Ovary (tissue), 9 donors: Measurements from ENCODE around the gene RPL27A. TPM values are rescaled to one million over a fixed set of nuclear protein-coding genes. Genes with fewer than 3 reads are reported as not detected.

Source experiments
- DNase-seq, 5 donors: peaks; one replicate each; pipeline ENCODE4 v3.0.0-alpha.2; 2019 to 2020
- H3K27ac ChIP-seq, 2 donors: fragments of 200-600 bp; one replicate each; pipeline versions ENCODE4 v1.5.1 to v1.8.0; 2019 to 2022
- H3K27me3 ChIP-seq: fragments of 200-600 bp; one replicate; pipeline ENCODE4 v1.8.0; 2022
- H3K36me3 ChIP-seq: fragments of 200-600 bp; sonication (generic); one replicate; pipeline ENCODE4 v1.5.1; 2019
- H3K4me1 ChIP-seq: one replicate; pipeline ENCODE4 v1.8.1; 2013; ENCODE audit warnings: mild to moderate bottlenecking, moderate library complexity; ENCODE audit not compliant: insufficient read depth
- H3K4me3 ChIP-seq: fragments of 200-600 bp; sonication (generic); one replicate; pipeline ENCODE4 v1.5.1; 2017
- H3K9me3 ChIP-seq, 2 donors: fragments of 200-600 bp in 1 of 2; sonication (generic) in 1 of 2; one replicate each; pipeline versions ENCODE4 v1.5.1 to v1.8.1; 2013 to 2019; ENCODE audit warnings: mild to moderate bottlenecking in 1 of 2, moderate library complexity in 1 of 2
- CTCF ChIP-seq, 3 donors: fragments of 450-650 bp in 2 of 3; fragments of 200-600 bp in 1 of 3; IDR thresholded peaks; one replicate each; pipeline versions ENCODE4 v1.5.1 to v1.8.0; 2016 to 2022; ENCODE audit warnings: antibody characterized with exemption in 3 of 3, mild to moderate bottlenecking in 1 of 3
- EP300 ChIP-seq: sonication (generic); formaldehyde crosslinking; IDR thresholded peaks from one replicate; pipeline ENCODE4 v1.6.1; 2017; ENCODE audit warnings: antibody characterized with exemption
- POLR2A ChIP-seq: fragments of 450-650 bp; IDR thresholded peaks from one replicate; pipeline ENCODE4 v1.6.1; 2017; ENCODE audit warnings: antibody characterized with exemption, mild to moderate bottlenecking, moderate library complexity
- WGBS, 3 donors: extraction: QIAGEN DNeasy Blood & Tissue Kit in 1 of 3; methylation state at CpG; one replicate each; pipeline versions ENCODE4 v1.1.5 to v1.1.7; 2013 to 2017; 5-methylcytosine and 5-hydroxymethylcytosine counted together
- intact Hi-C, 4 donors: fragments of 100-400 bp; cut with DNase I; formaldehyde crosslinking; loops; one replicate each; pipeline versions ENCODE4 v1.11.0 to v1.15.1; 2022 to 2023
- polyA plus RNA-seq, 2 donors: library from polyadenylated mRNA; stranded (reverse); fragments of 200-250 nt in 1 of 2; fragments of 350-450 nt in 1 of 2; fragmentation: Illumina TruSeq in 1 of 2; extraction: RNeasy Lipid Tissue Mini Kit (QIAGEN cat#74804) in 1 of 2; gene quantifications; one replicate each; pipeline ENCODE4 v1.2.3, GENCODE V29; 2013 to 2014
- total RNA-seq, 7 donors: library from RNA; depleted of rRNA in 2 of 7; stranded (reverse); fragments of >200 nt in 2 of 7; fragmentation: NEBNext Ultra II Directional in 3 of 7; extraction: Animal tissue kit (Norgen Biotek cat#: 25700) in 3 of 7; gene quantifications; one replicate each; pipeline versions ENCODE4 v1.1.0 to v1.2.4, GENCODE V29; 2016 to 2023
- donor health status: DM: no; HTN: no; CAD: no; lungs with moderate emphysema.
- donor health status: DM: no; HTN: no; CAD: no.
- donor health status: Bipolar disorder and iron deficiency.
- donor health status: DM: yes; HTN: yes; CAD: no.
- donor health status: DM: no; HTN: no; CAD: no.
- donor health status: DM: yes; HTN: yes; CAD: no.

Gene RPL27A
- total and polyA plus RNA-seq, 9 donors, result 986 to 6,011 (median 2,159) TPM

- Histone ChIP-seq H3K4me3 (no peak overlapping the region), H3K36me3 (no peaks in the 10 kb centered on the region), H3K9me3 (no peaks in the 10 kb centered on the region), H3K27me3 (no peaks in the 10 kb centered on the region), H3K4me1 (no peaks in the 10 kb centered on the region), H3K27ac (no peak overlapping the region)
- intact Hi-C loops, result no loop called here
- no peak for TF ChIP-seq CTCF (IDR thresholded peaks at IDR 0.05)
- WGBS, 3 donors, result 87 to 89% (median 89%) methylated on average over 1 of the region's 1 CpG
- no peak for DNase-seq
Observed at GRCh38 chr11:8676458-8676857, 6.1 kb upstream of the RPL27A start.

- TF ChIP-seq POLR2A, result no peak
- TF ChIP-seq EP300, result no peak
- TF ChIP-seq CTCF (IDR thresholded peaks at IDR 0.05), result no peak
- no peak for DNase-seq
- Histone ChIP-seq H3K27me3 (no peaks in the 10 kb centered on the region), H3K4me3 (no peak overlapping the region), H3K9me3 (no peaks in the 10 kb centered on the region), H3K27ac (no peak overlapping the region), H3K4me1 (peaks cover 6% of the 10 kb centered on the region), H3K36me3 (no peaks in the 10 kb centered on the region)
- 80 to 85% (median 82%) methylated on average over 1 of the region's 1 CpG for WGBS, 3 donors
- intact Hi-C loops, result no loop called here
Observed at GRCh38 chr11:8679006-8679405, 3.6 kb upstream of the RPL27A start.

- peaks cover 8% of the 10 kb centered on the region for H3K4me1 ChIP-seq
- peak overlapping the region; percentile 97 for H3K4me3 ChIP-seq
- intact Hi-C loops, result loop anchor here in 1 of 4 donors (5.0 kb wide), 1 partner anchor 130 kb away; a partner anchor contains a TSS
- H3K9me3 ChIP-seq, result no peaks in the 10 kb centered on the region
- no peak for DNase-seq
- no peaks in the 10 kb centered on the region for H3K27me3 ChIP-seq
- TF ChIP-seq POLR2A, result no peak
- no peak for TF ChIP-seq CTCF (IDR thresholded peaks at IDR 0.05)
- TF ChIP-seq EP300, result no peak
- H3K36me3 ChIP-seq, result no peaks in the 10 kb centered on the region
- peak overlapping the region; percentile 69 to 91 for H3K27ac ChIP-seq
- WGBS, 3 donors, result 17 to 24% (median 23%) methylated on average over 14 of the region's 14 CpGs
Observed at GRCh38 chr11:8681837-8682302, 722 bp upstream of the RPL27A start.

GRCh38 chr11:8683115-8683807 is 669 bp downstream of the RPL27A start:
- 1 to 3% (median 1%) methylated on average over 27 of the region's 27 CpGs for WGBS, 3 donors
- DNase-seq, result no peak
- H3K4me3 ChIP-seq, result peak overlapping the region; percentile 97
- TF ChIP-seq CTCF (IDR thresholded peaks at IDR 0.05), result no peak
- TF ChIP-seq POLR2A, result no peak
- TF ChIP-seq EP300, result no peak
- H3K27me3 ChIP-seq, result no peaks in the 10 kb centered on the region
- H3K27ac ChIP-seq, result peak overlapping the region; percentile 69 to 91
- intact Hi-C loops, result loop anchor here in 1 of 4 donors (5.0 kb wide), 1 partner anchor 129 kb away; a partner anchor contains a TSS
- H3K4me1 ChIP-seq, result peaks cover 10% of the 10 kb centered on the region
- no peaks in the 10 kb centered on the region for H3K36me3 ChIP-seq
- no peaks in the 10 kb centered on the region for H3K9me3 ChIP-seq
